ENCODE measurements around the gene FANCI.
"Not testable (repeated sequence)": the region's sequence is repeated elsewhere in the genome, so short reads cannot be mapped to it uniquely, and the experiment has no call there.

Gene FANCI

GRCh38 chr15:89226359-89227221 is 17.2 kb upstream of the FANCI start:
- DNase-seq, result no peak

- DNase-seq, result no peak
Observed at GRCh38 chr15:89227425-89227824, 16.4 kb upstream of the FANCI start.

- DNase-seq, result no peak
Observed at GRCh38 chr15:89230277-89230676, 13.5 kb upstream of the FANCI start.

GRCh38 chr15:89231832-89232231 is 11.9 kb upstream of the FANCI start:
- DNase-seq, result no peak

- DNase-seq, result not testable (repeated sequence)
Observed at GRCh38 chr15:89239883-89240810, 3.6 kb upstream of the FANCI start.

- no peak for DNase-seq
Observed at GRCh38 chr15:89243046-89243690, 611 bp upstream of the FANCI start.

GRCh38 chr15:89244574-89244903 is 760 bp downstream of the FANCI start:
- DNase-seq, result no peak

- DNase-seq, result no peak
Observed at GRCh38 chr15:89247446-89247845, 3.7 kb downstream of the FANCI start.

- DNase-seq, result no peak
Observed at GRCh38 chr15:89248584-89248983, 4.8 kb downstream of the FANCI start.

- DNase-seq, result not testable (repeated sequence)
Observed at GRCh38 chr15:89250142-89250541, 6.4 kb downstream of the FANCI start.

GRCh38 chr15:89277281-89277680 is 33.5 kb downstream of the FANCI start:
- not testable (repeated sequence) for DNase-seq

- DNase-seq, result no peak
Observed at GRCh38 chr15:89278307-89278706, 34.5 kb downstream of the FANCI start.

GRCh38 chr15:89282631-89283030 is 38.9 kb downstream of the FANCI start:
- DNase-seq, result no peak

- no peak for DNase-seq
Observed at GRCh38 chr15:89283201-89283600, 39.4 kb downstream of the FANCI start.

GRCh38 chr15:89291934-89292438 is 48.2 kb downstream of the FANCI start:
- no peak for DNase-seq

GRCh38 chr15:89293012-89293411 is 49.2 kb downstream of the FANCI start:
- DNase-seq, result no peak

- DNase-seq, result no peak
Observed at GRCh38 chr15:89299896-89300295, 56.1 kb downstream of the FANCI start.

GRCh38 chr15:89301304-89302089 is 57.7 kb downstream of the FANCI start:
- DNase-seq, result no peak

GRCh38 chr15:89303986-89304385 is 60.2 kb downstream of the FANCI start:
- no peak for DNase-seq

- DNase-seq, result no peak
Observed at GRCh38 chr15:89305395-89305794, 61.6 kb downstream of the FANCI start.

- no peak for DNase-seq
Observed at GRCh38 chr15:89307046-89307587, 63.3 kb downstream of the FANCI start.

GRCh38 chr15:89307791-89308190 is 64.0 kb downstream of the FANCI start:
- DNase-seq, result no peak

Measured in CD4-positive, alpha-beta T cell treated with Interleukin-15 for 1 hour (primary cell).